ENCODE results near the gene PAPSS2.

GRCh38 chr10:87716348-87716670 lies 56.6 kb downstream of the PAPSS2 start:
- no peak for TF ChIP-seq CTCF (IDR thresholded peaks at IDR 0.05)
- no peak for TF ChIP-seq POLR2A (IDR thresholded peaks at IDR 0.05)
